GM23338 (cell line): ENCODE results near the gene ZNF385C. TPM values are rescaled to one million over a fixed set of nuclear protein-coding genes. Genes with fewer than 3 reads are reported as not detected.

Experiments used
- ATAC-seq: fragments of 200-7000 bp; cut with Tn5 transposase; 3 replicates; pipeline ENCODE4 v1.9.1; 2020
- DNase-seq: peaks from one replicate; pipeline ENCODE4 v3.0.0-alpha.2; 2015; ENCODE audit warnings: low spot score
- H2AFZ ChIP-seq: fragments of 200-600 bp; sonication (generic); 2 replicates; pipeline ENCODE4 v1.8.0; 2016; ENCODE audit warnings: antibody characterized with exemption, mild to moderate bottlenecking, moderate library complexity
- H3F3A ChIP-seq: fragments of 200-600 bp; sonication (generic); replicated peaks from 2 replicates; pipeline ENCODE4 v1.8.0; 2017; ENCODE audit warnings: antibody characterized with exemption, mixed run types, low read depth
- H3K27ac ChIP-seq: fragments of 200-600 bp; sonication (generic); 2 replicates; pipeline ENCODE4 v1.6.1; 2016; ENCODE audit warnings: low read depth
- H3K27me3 ChIP-seq: fragments of 200-600 bp; sonication (generic); 2 replicates; pipeline ENCODE4 v1.8.0; 2016; ENCODE audit warnings: mild to moderate bottlenecking, mixed run types, moderate library complexity; ENCODE audit not compliant: insufficient read depth
- H3K36me3 ChIP-seq: fragments of 200-600 bp; sonication (generic); 2 replicates; pipeline ENCODE4 v1.8.0; 2016; ENCODE audit warnings: mild to moderate bottlenecking; ENCODE audit not compliant: insufficient read depth
- H3K4me1 ChIP-seq: fragments of 200-600 bp; sonication (generic); 2 replicates; pipeline ENCODE4 v1.8.0; 2016; ENCODE audit warnings: mild to moderate bottlenecking, moderate library complexity; ENCODE audit not compliant: insufficient read depth
- H3K4me2 ChIP-seq: fragments of 200-600 bp; sonication (generic); 2 replicates; pipeline ENCODE4 v1.7.1; 2017; ENCODE audit warnings: mixed run types
- H3K4me3 ChIP-seq: fragments of 200-600 bp; sonication (generic); 2 replicates; pipeline ENCODE4 v1.6.1; 2016; ENCODE audit warnings: mixed run types
- H3K79me2 ChIP-seq: fragments of 200-600 bp; sonication (generic); replicated peaks from 2 replicates; pipeline ENCODE4 v1.8.0; 2017; ENCODE audit warnings: mild to moderate bottlenecking; ENCODE audit not compliant: insufficient read depth
- H3K9me2 ChIP-seq: fragments of 200-600 bp; sonication (generic); 2 replicates; pipeline ENCODE4 v1.8.0; 2017; ENCODE audit not compliant: insufficient read depth
- H4K20me1 ChIP-seq: fragments of 200-600 bp; sonication (generic); replicated peaks from 2 replicates; pipeline ENCODE4 v1.8.0; 2017; ENCODE audit warnings: mild to moderate bottlenecking; ENCODE audit not compliant: insufficient read depth
- H3K27ac Mint-ChIP-seq: 2 replicates; pipeline ENCODE4 v1.8.0; 2020; ENCODE audit warnings: inconsistent platforms, mild to moderate bottlenecking, moderate library complexity, mixed read lengths
- H3K27me3 Mint-ChIP-seq: 3 replicates; pipeline ENCODE4 v1.8.0; 2022; ENCODE audit warnings: low read depth, mild to moderate bottlenecking, moderate library complexity, mixed read lengths, inconsistent platforms; ENCODE audit not compliant: insufficient read depth, poor library complexity
- H3K36me3 Mint-ChIP-seq: 3 replicates; pipeline ENCODE4 v1.8.0; 2021; ENCODE audit warnings: low read depth, mild to moderate bottlenecking, inconsistent platforms, moderate library complexity, mixed read lengths
- H3K4me1 Mint-ChIP-seq: 3 replicates; pipeline ENCODE4 v1.8.0; 2020; ENCODE audit warnings: mild to moderate bottlenecking, inconsistent platforms, mixed read lengths
- H3K4me3 Mint-ChIP-seq: 3 replicates; pipeline ENCODE4 v1.8.0; 2021; ENCODE audit warnings: moderate library complexity, mild to moderate bottlenecking, inconsistent platforms, mixed read lengths
- H3K9me3 Mint-ChIP-seq: 3 replicates; pipeline ENCODE4 v1.8.0; 2020; ENCODE audit warnings: moderate library complexity, mild to moderate bottlenecking, inconsistent platforms, mixed read lengths
- NANOG ChIP-seq: IDR thresholded peaks from 2 replicates; pipeline ENCODE4 v1.6.1; 2016; ENCODE audit warnings: antibody characterized with exemption, borderline replicate concordance
- STAT1 ChIP-seq: IDR thresholded peaks from one replicate; pipeline ENCODE4 v1.6.1; 2016; ENCODE audit warnings: antibody characterized with exemption; ENCODE audit not compliant: unreplicated experiment
- ZNF114 ChIP-seq: fragments of 250-450 bp; sonication (Bioruptor Pico); IDR thresholded peaks from 2 replicates; pipeline ENCODE4 v1.5.0; 2020; ENCODE audit warnings: mild to moderate bottlenecking, moderate library complexity
- polyA plus RNA-seq: library from polyadenylated mRNA; unstranded; fragments of >200 nt; fragmentation: Nextera tagmentation; extraction: Ambion mirVana; gene quantifications from 2 replicates; pipeline ENCODE4 v1.2.1, GENCODE V29; 2016
- total RNA-seq: library from RNA; depleted of rRNA; stranded (reverse); fragments of >200 nt; shearing (Covaris generic); gene quantifications from 2 replicates; pipeline ENCODE4 v1.2.3, GENCODE V29; 2014
- TF ChIP-seq, protein P1 (sequence below): IDR thresholded peaks from one replicate; pipeline ENCODE4 v1.6.1; 2018; ENCODE audit warnings: antibody characterized with exemption; ENCODE audit not compliant: unreplicated experiment
- TF ChIP-seq, protein P2 (sequence below), 2 experiments: fragments of 200-600 bp in 1 of 2; sonication (generic) in 1 of 2; conservative IDR thresholded peaks; 2 replicates each; pipeline versions ENCODE4 v1.5.1 to v1.6.1; 2016 to 2017; ENCODE audit warnings: antibody characterized with exemption in 2 of 2, low read depth in 2 of 2, mild to moderate bottlenecking in 2 of 2, moderate library complexity in 1 of 2
- TF ChIP-seq, protein P3 (sequence below): fragments of 250-450 bp; sonication (Bioruptor Pico); IDR thresholded peaks from 2 replicates; pipeline ENCODE4 v1.5.0; 2020; ENCODE audit warnings: mild to moderate bottlenecking, moderate library complexity
- TF ChIP-seq, protein P4 (sequence below): IDR thresholded peaks from 2 replicates; pipeline ENCODE4 v1.6.1; 2016; ENCODE audit warnings: antibody characterized with exemption

The ZNF385C gene
- total and polyA plus RNA-seq, 2 experiments from 2014 or later = 1.9 to 3.1 TPM

DNA sequence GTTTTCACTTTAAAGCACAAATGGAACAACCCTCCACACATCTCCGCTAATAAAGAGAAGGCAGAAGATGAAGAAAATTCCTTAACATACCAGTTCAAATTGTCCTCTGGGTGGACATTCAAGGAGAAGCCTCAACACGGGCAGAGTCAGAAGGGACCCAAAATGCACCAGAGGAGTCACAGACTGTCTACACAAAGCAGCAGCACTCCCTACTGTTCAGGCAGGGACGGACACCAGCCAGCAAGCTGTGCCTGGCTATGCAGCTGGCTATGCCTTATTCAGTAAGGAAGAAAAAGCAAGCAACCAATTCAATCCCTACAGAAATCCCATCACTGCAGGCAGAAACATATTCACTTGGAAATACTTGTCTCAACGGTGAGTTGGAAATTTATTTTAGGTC, 89.1 kb downstream of the ZNF385C start:
- H3K9me3 Mint-ChIP-seq = no peaks in the 10 kb centered on the region
- peaks cover 31% of the 10 kb centered on the region for H3K4me1 ChIP-seq
- no peak overlapping the region for H3K27ac Mint-ChIP-seq
- DNase-seq (peak; percentile 32), ATAC-seq (0 out of 3 replicates have a peak, but pooled peaks have one; percentile 6)
- no peaks in the 10 kb centered on the region for H3K36me3 ChIP-seq
- peaks cover 7% of the 10 kb centered on the region for H4K20me1 ChIP-seq
- peaks cover 4% of the 10 kb centered on the region; the same call in 1 of the 2 replicates for H3F3A ChIP-seq
- no peak overlapping the region for H3K4me2 ChIP-seq
- H3K27me3 ChIP-seq = no peaks in the 10 kb centered on the region
- TF ChIP-seq, protein P1, sequence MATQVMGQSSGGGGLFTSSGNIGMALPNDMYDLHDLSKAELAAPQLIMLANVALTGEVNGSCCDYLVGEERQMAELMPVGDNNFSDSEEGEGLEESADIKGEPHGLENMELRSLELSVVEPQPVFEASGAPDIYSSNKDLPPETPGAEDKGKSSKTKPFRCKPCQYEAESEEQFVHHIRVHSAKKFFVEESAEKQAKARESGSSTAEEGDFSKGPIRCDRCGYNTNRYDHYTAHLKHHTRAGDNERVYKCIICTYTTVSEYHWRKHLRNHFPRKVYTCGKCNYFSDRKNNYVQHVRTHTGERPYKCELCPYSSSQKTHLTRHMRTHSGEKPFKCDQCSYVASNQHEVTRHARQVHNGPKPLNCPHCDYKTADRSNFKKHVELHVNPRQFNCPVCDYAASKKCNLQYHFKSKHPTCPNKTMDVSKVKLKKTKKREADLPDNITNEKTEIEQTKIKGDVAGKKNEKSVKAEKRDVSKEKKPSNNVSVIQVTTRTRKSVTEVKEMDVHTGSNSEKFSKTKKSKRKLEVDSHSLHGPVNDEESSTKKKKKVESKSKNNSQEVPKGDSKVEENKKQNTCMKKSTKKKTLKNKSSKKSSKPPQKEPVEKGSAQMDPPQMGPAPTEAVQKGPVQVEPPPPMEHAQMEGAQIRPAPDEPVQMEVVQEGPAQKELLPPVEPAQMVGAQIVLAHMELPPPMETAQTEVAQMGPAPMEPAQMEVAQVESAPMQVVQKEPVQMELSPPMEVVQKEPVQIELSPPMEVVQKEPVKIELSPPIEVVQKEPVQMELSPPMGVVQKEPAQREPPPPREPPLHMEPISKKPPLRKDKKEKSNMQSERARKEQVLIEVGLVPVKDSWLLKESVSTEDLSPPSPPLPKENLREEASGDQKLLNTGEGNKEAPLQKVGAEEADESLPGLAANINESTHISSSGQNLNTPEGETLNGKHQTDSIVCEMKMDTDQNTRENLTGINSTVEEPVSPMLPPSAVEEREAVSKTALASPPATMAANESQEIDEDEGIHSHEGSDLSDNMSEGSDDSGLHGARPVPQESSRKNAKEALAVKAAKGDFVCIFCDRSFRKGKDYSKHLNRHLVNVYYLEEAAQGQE = no peak
- TF ChIP-seq NANOG = no peak
- TF ChIP-seq, protein P2, sequence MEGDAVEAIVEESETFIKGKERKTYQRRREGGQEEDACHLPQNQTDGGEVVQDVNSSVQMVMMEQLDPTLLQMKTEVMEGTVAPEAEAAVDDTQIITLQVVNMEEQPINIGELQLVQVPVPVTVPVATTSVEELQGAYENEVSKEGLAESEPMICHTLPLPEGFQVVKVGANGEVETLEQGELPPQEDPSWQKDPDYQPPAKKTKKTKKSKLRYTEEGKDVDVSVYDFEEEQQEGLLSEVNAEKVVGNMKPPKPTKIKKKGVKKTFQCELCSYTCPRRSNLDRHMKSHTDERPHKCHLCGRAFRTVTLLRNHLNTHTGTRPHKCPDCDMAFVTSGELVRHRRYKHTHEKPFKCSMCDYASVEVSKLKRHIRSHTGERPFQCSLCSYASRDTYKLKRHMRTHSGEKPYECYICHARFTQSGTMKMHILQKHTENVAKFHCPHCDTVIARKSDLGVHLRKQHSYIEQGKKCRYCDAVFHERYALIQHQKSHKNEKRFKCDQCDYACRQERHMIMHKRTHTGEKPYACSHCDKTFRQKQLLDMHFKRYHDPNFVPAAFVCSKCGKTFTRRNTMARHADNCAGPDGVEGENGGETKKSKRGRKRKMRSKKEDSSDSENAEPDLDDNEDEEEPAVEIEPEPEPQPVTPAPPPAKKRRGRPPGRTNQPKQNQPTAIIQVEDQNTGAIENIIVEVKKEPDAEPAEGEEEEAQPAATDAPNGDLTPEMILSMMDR (conservative IDR thresholded peaks at IDR 0.05; ENCODE audit: low read depth in 2 of 2) = peak; percentile 22 to 38; a peak in 3 of 4 replicates
- peaks cover 23% of the 10 kb centered on the region; the same call in 2 of the 3 replicates for H3K36me3 Mint-ChIP-seq
- no peak overlapping the region for H3K4me3 Mint-ChIP-seq
- H3K27ac ChIP-seq = peak overlapping the region; percentile 42; the same call in 1 of the 2 replicates
- H3K27me3 Mint-ChIP-seq = no peaks in the 10 kb centered on the region
- H3K79me2 ChIP-seq = peaks cover 97% of the 10 kb centered on the region
- no peaks in the 10 kb centered on the region for H3K9me2 ChIP-seq
- peaks cover 36% of the 10 kb centered on the region for H3K4me1 Mint-ChIP-seq
- H3K4me3 ChIP-seq = no peak overlapping the region
- no peak overlapping the region for H2AFZ ChIP-seq

DNA sequence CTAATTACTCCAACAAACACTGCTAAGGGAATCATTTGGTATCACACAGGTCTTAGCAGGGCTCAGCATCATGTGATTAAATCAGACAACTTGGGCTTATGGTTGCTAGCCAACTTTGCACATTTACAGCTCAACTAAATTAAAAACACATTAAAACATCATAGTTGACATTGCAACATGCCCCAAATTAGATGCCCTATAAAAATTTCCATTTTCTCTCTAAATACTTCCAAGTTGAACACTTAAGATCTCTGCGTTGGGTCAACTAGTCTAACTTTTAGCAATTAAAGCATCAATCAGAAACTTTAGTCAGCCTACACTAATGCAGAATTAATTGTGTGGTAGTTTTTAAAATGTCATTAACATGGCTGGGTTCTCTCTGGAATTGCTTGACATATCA, 93.1 kb downstream of the ZNF385C start:
- Mint-ChIP-seq H3K4me3 (no peak overlapping the region), H3K36me3 (peaks cover 46% of the 10 kb centered on the region), H3K4me1 (peaks cover 5% of the 10 kb centered on the region; the same call in 2 of the 3 replicates), H3K27ac (peak overlapping the region; percentile 92; the same call in 1 of the 2 replicates), H3K9me3 (no peaks in the 10 kb centered on the region), H3K27me3 (peaks cover 2% of the 10 kb centered on the region)
- Histone ChIP-seq H3K4me2 (no peak overlapping the region), H3K36me3 (peaks cover 16% of the 10 kb centered on the region), H3K79me2 (peaks cover 98% of the 10 kb centered on the region), H3K9me2 (no peaks in the 10 kb centered on the region), H3K4me1 (0 out of 2 replicates have a peak, but pooled peaks cover 3% of the 10 kb centered on the region), H2AFZ (no peak overlapping the region), H3K27me3 (no peaks in the 10 kb centered on the region), H4K20me1 (peaks cover 45% of the 10 kb centered on the region), H3F3A (0 out of 2 replicates have a peak, but pooled peaks cover 8% of the 10 kb centered on the region), H3K27ac (peak overlapping the region; percentile 81), H3K4me3 (no peak overlapping the region)
- ATAC-seq (no peak), DNase-seq (no peak)
- TF ChIP-seq STAT1 = no peak
- TF ChIP-seq, protein P3, sequence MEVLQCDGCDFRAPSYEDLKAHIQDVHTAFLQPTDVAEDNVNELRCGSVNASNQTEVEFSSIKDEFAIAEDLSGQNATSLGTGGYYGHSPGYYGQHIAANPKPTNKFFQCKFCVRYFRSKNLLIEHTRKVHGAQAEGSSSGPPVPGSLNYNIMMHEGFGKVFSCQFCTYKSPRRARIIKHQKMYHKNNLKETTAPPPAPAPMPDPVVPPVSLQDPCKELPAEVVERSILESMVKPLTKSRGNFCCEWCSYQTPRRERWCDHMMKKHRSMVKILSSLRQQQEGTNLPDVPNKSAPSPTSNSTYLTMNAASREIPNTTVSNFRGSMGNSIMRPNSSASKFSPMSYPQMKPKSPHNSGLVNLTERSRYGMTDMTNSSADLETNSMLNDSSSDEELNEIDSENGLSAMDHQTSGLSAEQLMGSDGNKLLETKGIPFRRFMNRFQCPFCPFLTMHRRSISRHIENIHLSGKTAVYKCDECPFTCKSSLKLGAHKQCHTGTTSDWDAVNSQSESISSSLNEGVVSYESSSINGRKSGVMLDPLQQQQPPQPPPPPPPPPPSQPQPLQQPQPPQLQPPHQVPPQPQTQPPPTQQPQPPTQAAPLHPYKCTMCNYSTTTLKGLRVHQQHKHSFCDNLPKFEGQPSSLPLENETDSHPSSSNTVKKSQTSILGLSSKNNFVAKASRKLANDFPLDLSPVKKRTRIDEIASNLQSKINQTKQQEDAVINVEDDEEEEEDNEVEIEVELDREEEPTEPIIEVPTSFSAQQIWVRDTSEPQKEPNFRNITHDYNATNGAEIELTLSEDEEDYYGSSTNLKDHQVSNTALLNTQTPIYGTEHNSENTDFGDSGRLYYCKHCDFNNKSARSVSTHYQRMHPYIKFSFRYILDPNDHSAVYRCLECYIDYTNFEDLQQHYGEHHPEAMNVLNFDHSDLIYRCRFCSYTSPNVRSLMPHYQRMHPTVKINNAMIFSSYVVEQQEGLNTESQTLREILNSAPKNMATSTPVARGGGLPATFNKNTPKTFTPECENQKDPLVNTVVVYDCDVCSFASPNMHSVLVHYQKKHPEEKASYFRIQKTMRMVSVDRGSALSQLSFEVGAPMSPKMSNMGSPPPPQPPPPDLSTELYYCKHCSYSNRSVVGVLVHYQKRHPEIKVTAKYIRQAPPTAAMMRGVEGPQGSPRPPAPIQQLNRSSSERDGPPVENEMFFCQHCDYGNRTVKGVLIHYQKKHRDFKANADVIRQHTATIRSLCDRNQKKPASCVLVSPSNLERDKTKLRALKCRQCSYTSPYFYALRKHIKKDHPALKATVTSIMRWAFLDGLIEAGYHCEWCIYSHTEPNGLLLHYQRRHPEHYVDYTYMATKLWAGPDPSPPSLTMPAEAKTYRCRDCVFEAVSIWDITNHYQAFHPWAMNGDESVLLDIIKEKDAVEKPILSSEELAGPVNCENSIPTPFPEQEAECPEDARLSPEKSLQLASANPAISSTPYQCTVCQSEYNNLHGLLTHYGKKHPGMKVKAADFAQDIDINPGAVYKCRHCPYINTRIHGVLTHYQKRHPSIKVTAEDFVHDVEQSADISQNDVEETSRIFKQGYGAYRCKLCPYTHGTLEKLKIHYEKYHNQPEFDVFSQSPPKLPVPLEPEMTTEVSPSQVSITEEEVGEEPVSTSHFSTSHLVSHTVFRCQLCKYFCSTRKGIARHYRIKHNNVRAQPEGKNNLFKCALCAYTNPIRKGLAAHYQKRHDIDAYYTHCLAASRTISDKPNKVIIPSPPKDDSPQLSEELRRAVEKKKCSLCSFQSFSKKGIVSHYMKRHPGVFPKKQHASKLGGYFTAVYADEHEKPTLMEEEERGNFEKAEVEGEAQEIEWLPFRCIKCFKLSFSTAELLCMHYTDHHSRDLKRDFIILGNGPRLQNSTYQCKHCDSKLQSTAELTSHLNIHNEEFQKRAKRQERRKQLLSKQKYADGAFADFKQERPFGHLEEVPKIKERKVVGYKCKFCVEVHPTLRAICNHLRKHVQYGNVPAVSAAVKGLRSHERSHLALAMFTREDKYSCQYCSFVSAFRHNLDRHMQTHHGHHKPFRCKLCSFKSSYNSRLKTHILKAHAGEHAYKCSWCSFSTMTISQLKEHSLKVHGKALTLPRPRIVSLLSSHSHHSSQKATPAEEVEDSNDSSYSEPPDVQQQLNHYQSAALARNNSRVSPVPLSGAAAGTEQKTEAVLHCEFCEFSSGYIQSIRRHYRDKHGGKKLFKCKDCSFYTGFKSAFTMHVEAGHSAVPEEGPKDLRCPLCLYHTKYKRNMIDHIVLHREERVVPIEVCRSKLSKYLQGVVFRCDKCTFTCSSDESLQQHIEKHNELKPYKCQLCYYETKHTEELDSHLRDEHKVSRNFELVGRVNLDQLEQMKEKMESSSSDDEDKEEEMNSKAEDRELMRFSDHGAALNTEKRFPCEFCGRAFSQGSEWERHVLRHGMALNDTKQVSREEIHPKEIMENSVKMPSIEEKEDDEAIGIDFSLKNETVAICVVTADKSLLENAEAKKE (CRISPR knock-in tag) = no peak
- TF ChIP-seq ZNF114 = no peak
- TF ChIP-seq, protein P4, sequence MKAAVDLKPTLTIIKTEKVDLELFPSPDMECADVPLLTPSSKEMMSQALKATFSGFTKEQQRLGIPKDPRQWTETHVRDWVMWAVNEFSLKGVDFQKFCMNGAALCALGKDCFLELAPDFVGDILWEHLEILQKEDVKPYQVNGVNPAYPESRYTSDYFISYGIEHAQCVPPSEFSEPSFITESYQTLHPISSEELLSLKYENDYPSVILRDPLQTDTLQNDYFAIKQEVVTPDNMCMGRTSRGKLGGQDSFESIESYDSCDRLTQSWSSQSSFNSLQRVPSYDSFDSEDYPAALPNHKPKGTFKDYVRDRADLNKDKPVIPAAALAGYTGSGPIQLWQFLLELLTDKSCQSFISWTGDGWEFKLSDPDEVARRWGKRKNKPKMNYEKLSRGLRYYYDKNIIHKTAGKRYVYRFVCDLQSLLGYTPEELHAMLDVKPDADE = no peak
